Measurements from ENCODE around the gene SMIM35.

The SMIM35 gene

DNA sequence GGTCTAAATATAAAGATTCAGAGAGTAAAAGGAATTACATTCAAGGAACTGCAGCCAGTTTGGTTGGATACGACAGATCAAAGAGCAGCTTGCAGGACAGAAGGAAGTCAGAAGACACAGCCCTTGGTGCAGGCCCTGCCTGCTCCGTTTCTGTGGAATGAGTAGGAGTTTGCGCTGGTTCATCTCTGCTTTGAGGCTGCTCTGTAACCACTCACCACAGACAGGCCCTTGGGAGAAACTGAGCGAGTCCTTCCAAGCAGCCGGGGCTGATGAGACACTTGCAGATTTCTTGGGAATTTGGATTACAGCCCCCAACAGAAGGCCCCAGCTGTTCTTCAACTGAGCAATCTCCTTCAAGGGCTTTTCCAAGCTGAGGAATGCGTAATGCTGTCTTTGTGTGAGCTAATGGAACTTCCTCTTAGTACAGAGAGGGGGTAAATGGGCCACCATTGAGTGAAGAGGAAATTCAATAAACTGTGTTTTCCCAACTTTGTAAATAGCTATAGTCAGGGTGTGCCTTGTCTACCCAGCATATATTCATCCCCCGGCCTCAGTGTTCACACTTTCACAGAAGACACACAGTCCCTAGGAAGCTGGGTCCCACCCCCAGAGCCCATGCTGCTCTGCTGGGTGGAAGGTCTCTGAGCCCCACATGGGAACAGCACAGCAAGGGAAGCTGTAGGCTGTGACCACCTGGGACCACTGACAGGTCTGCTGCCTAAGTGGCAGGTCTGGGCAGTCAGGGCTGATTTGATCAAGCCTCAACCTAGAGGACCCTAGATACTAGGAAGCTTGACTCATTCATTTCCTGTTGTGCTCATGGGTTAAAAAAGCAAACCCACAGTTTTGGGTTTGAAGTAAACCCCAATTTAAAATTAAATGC lies 84.0 kb downstream of the SMIM35 start:
- no peak for DNase-seq (ENCODE audit: low spot score)

DNA sequence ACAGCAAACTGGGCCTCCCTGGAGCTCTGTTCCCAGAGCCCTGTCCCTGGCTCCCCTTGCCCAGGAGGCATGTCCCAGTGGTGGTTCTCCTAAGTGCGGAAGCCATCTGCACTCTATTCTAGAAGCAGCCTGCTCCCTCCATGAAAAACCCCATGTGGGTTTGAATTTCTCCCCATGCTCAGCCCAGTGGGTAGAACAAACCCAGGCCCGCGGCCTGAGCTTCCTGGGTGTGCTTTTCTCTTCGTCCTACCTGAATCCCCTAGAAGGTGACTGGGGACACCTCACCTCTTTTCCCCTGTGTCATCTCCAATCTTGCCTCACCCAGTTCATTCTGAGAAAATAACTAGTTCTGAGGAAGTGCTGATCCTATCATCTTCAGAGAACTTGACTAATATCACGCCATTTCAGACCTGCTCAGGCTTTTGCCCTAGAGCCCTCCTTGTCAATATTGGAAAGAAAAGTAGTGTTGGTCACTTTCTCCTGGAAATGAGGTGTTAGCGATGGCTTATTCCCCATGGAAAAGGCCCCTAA lies 84.7 kb downstream of the SMIM35 start:
- peak; percentile 71 for DNase-seq (ENCODE audit: low spot score)

GRCh38 chr11:118001494-118001971 lies 85.2 kb downstream of the SMIM35 start:
- peak; percentile 55 for DNase-seq (ENCODE audit: low spot score)

GRCh38 chr11:118000850-118001228 lies 85.9 kb downstream of the SMIM35 start:
- DNase-seq (ENCODE audit: low spot score): no peak

DNA sequence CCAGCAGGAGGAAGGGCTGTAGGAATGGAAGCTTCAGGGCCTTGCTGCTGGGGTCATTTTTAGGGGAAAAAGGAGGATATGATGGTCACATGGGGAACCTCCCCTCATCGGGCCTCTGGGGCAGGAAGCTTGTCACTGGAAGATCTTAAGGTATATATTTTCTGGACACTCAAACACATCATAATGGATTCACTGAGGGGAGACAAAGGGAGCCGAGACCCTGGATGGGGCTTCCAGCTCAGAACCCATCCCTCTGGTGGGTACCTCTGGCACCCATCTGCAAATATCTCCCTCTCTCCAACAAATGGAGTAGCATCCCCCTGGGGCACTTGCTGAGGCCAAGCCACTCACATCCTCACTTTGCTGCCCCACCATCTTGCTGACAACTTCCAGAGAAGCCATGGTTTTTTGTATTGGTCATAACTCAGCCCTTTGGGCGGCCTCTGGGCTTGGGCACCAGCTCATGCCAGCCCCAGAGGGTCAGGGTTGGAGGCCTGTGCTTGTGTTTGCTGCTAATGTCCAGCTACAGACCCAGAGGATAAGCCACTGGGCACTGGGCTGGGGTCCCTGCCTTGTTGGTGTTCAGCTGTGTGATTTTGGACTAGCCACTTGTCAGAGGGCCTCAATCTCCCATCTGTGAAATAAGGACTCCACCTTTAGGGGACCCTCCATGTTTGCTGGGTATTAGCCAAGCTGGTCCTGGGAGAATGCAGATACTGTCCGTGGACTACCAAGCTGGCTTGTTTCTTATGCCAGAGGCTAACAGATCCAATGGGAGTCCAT lies 86.5 kb downstream of the SMIM35 start:
- DNase-seq (ENCODE audit: low spot score): no peak

DNA sequence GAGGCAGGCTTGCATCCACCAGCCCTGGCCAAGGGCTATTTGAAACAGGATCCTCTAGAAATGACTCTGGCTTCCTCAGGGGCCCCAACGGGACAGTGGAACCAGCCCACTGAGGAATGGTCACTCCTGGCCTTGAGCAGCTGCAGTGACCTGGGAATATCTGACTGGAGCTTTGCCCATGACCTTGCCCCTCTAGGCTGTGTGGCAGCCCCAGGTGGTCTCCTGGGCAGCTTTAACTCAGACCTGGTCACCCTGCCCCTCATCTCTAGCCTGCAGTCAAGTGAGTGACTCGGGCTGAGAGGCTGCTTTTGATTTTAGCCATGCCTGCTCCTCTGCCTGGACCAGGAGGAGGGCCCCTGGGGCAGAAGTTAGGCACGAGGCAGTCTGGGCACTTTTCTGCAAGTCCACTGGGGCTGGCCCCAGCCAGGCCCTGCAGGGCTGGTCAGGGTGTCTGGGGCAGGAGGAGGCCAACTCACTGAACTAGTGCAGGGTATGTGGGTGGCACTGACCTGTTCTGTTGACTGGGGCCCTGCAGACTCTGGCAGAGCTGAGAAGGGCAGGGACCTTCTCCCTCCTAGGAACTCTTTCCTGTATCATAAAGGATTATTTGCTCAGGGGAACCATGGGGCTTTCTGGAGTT lies 87.3 kb downstream of the SMIM35 start:
- no peak for DNase-seq (ENCODE audit: low spot score)

DNA sequence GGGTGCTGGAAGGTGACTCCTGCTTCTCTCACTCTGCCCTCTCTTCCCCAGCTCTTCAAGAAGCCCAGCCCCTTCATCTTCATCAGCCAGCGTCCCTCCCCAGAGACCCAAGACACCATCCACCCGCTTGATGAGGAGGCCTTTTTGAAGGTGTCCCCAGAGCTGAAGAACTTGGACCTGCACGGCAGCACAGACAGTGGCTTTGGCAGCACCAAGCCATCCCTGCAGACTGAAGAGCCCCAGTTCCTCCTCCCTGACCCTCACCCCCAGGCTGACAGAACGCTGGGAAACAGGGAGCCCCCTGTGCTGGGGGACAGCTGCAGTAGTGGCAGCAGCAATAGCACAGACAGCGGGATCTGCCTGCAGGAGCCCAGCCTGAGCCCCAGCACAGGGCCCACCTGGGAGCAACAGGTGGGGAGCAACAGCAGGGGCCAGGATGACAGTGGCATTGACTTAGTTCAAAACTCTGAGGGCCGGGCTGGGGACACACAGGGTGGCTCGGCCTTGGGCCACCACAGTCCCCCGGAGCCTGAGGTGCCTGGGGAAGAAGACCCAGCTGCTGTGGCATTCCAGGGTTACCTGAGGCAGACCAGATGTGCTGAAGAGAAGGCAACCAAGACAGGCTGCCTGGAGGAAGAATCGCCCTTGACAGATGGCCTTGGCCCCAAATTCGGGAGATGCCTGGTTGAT lies 88.0 kb downstream of the SMIM35 start:
- DNase-seq (ENCODE audit: low spot score): no peak

GRCh38 chr11:117997823-117998579 lies 88.8 kb downstream of the SMIM35 start:
- no peak for DNase-seq (ENCODE audit: low spot score)

GRCh38 chr11:117997406-117997805 lies 89.4 kb downstream of the SMIM35 start:
- DNase-seq (ENCODE audit: low spot score): no peak

GRCh38 chr11:117996058-117996457 lies 90.7 kb downstream of the SMIM35 start:
- no peak for DNase-seq (ENCODE audit: low spot score)

DNA sequence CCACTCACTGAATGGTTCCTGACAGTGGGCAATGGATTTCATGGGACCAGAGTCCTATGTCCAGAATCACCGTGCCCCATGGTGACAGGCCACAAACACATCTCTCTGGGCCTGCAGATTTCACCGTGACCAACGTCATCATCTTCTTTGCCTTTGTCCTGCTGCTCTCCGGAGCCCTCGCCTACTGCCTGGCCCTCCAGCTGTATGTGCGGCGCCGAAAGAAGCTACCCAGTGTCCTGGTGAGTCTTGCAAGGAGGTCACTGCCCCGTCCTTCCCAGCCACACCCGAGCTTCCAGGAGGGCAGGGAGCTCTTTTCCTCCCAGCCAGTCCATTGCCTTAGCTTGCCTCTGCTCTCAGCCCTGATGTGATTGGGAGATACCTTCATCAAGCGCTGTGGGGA lies 91.3 kb downstream of the SMIM35 start:
- DNase-seq (ENCODE audit: low spot score): no peak

DNA sequence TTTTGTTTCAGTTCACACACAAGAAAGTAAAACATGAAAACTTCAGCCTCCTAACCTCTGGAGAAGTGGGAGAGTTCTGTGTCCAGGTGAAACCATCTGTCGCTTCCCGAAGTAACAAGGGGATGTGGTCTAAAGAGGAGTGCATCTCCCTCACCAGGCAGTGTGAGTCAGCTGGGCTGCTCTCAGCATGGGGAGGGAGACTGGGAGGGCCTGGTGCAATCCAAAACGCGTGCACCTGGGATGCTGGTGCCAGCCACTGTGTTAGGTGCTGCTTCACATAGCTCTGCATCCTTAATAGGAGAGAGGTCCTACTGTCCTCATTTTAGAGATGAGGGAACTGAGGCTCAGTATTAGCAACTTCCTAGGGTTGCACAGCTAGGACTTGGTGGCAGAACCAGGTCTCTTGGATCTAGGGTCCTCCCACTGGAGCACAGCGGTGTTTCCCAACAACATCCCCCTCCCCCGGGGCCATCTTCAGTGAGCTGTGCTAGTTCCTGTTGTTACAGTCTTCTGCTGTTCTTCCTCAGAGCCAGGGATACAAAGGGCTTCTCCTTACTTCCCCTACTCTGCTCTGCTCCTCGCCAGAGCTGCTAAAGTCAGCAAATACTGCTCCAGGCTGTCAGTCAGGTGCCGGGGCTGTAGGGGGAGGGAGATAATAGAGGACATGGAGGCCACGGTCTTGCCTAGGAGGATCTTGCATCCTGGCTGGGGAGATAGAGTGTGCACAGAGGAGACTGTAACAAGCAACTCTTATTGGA lies 92.6 kb downstream of the SMIM35 start:
- DNase-seq (ENCODE audit: low spot score): no peak

GRCh38 chr11:117992620-117993019 lies 94.1 kb downstream of the SMIM35 start:
- no peak for DNase-seq (ENCODE audit: low spot score)

DNA sequence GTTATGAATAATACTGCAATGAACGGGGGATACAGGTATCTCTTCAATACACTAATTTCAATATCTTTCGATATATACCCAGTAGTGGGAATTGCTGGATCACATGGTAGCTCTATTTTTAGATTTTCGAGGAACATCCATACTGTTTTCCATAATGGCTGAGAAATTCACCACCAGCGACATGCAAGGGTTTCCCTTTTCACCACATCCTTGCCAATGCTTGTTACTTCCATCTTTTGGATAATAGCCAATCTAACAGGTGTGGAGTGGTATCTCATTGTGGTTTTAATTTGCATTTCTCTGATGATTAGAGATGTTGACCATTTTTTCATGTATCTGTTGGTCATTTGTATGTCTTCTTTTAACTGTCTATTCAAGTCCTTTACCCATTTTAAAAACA lies 94.6 kb downstream of the SMIM35 start:
- no peak for DNase-seq (ENCODE audit: low spot score)

GRCh38 chr11:117989351-117990102 lies 97.2 kb downstream of the SMIM35 start:
- DNase-seq (ENCODE audit: low spot score): no peak

GRCh38 chr11:117986981-117987574 lies 99.7 kb downstream of the SMIM35 start:
- no peak for DNase-seq (ENCODE audit: low spot score)

GRCh38 chr11:117985953-117986887 lies 100.5 kb downstream of the SMIM35 start, which contains the start of gene IL10RA:
Gene IL10RA, plus strand, starts transcription at chr11:117986394. Its CDS starts 74 bp downstream, at chr11:117986468.
- peak; percentile 69 for DNase-seq (ENCODE audit: low spot score)

DNA sequence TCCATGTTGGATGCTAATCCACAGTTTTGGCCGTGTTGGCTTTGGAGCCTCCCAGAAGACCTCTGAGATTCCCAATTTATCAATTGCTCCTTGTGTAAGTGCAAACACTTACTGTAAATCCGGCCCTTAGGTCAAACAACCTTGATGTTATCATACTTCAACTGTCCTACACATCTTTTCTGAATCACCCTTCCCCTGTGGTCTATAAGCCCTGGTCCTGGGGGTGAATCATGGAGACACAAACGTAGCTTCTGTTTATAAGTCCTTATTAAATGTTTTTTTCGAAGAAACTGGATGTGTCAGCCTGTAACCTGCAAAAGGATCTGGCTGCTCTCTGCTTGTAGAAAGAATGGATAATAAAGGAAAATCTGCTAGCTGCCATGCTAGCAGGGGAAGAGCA lies 102.3 kb downstream of the SMIM35 start:
- no peak for DNase-seq (ENCODE audit: low spot score)

Measured in hematopoietic multipotent progenitor cell treated with erythropoietin and hydrocortisone succinate and interleukin-3 and kit ligand, for 15 days (in vitro differentiated cells).